H1 (cell line): ENCODE results near the gene AGXT2. TPM values are rescaled to one million over a fixed set of nuclear protein-coding genes. Genes with fewer than 3 reads are reported as not detected.

Experiments
- CTCF ChIA-PET: fragments of 300-600 bp; sonication (Branson Sonifier 250); formaldehyde crosslinking; loops from one replicate; lab custom pipeline; 2021; ENCODE audit not compliant: partially characterized antibody; lab: Charles Lee
- POLR2A ChIA-PET: fragments of 300-600 bp; sonication (Branson Sonifier 250); formaldehyde crosslinking; loops from one replicate; lab custom pipeline; 2021; ENCODE audit warnings: inconsistent platforms; ENCODE audit not compliant: partially characterized antibody; lab: Charles Lee
- DNase-seq, 2 experiments: peaks; one replicate each; pipeline versions ENCODE4 v3.0.0 to v3.0.0-alpha.2; 2010 to 2022; ENCODE audit warnings: low spot score in 2 of 2, low read depth in 1 of 2, mixed read lengths in 1 of 2
- FAIRE-seq: peaks from 2 replicates; lab custom pipeline; 2011; peaks lifted over from hg19 to GRCh38; lab: Jason Lieb, UNC
- H2AFZ ChIP-seq: 2 replicates; pipeline ENCODE4 v1.8.1; 2012; ENCODE audit warnings: low read length, inconsistent platforms
- H2AK5ac ChIP-seq: 2 replicates; pipeline ENCODE4 v1.6.1; 2013; ENCODE audit warnings: low read depth, low read length
- H2BK120ac ChIP-seq: replicated peaks from 2 replicates; pipeline ENCODE3; 2013; ENCODE audit warnings: low read depth, low read length, inconsistent platforms
- H2BK12ac ChIP-seq: 2 replicates; pipeline ENCODE4 v1.6.1; 2013; ENCODE audit warnings: low read depth, low read length
- H2BK15ac ChIP-seq: 2 replicates; pipeline ENCODE4 v1.6.1; 2013; ENCODE audit warnings: low read length
- H2BK20ac ChIP-seq: 2 replicates; pipeline ENCODE4 v1.6.1; 2013; ENCODE audit warnings: low read length
- H2BK5ac ChIP-seq: 2 replicates; pipeline ENCODE4 v1.6.1; 2013; ENCODE audit warnings: low read depth, low read length
- H3K14ac ChIP-seq: 2 replicates; pipeline ENCODE4 v1.6.1; 2013; ENCODE audit warnings: inconsistent platforms; ENCODE audit not compliant: insufficient read length
- H3K18ac ChIP-seq: 2 replicates; pipeline ENCODE4 v1.6.1; 2013; ENCODE audit warnings: low read length; ENCODE audit errors: extremely low read depth
- H3K23ac ChIP-seq: 2 replicates; pipeline ENCODE4 v1.6.1; 2013; ENCODE audit warnings: inconsistent platforms; ENCODE audit not compliant: insufficient read length
- H3K23me2 ChIP-seq: 2 replicates; pipeline ENCODE4 v1.6.1; 2013; ENCODE audit warnings: low read depth, low read length
- H3K27ac ChIP-seq: 2 replicates; pipeline ENCODE4 v1.6.1; 2011; ENCODE audit warnings: low read depth, low read length, inconsistent platforms
- H3K27me3 ChIP-seq, 4 experiments: replicated peaks in 1 of 4; 1 replicate in 1 of 4; 2 replicates in 3 of 4; pipeline versions ENCODE4 v1.6.1 to v1.8.1; 2011 to 2013; ENCODE audit warnings: low read length in 3 of 4, mild to moderate bottlenecking in 3 of 4, inconsistent platforms in 2 of 4, mixed read lengths in 2 of 4, moderate library complexity in 1 of 4; ENCODE audit not compliant: control insufficient read depth in 3 of 4, insufficient read depth in 3 of 4; ENCODE audit errors: extremely low read depth in 1 of 4
- H3K36me3 ChIP-seq, 4 experiments: 2 replicates each; pipeline versions ENCODE4 v1.6.1 to v1.8.1; 2011 to 2013; ENCODE audit warnings: mild to moderate bottlenecking in 4 of 4, low read length in 3 of 4, moderate library complexity in 2 of 4, control low read depth in 1 of 4, inconsistent platforms in 1 of 4; ENCODE audit not compliant: insufficient read depth in 4 of 4, control insufficient read depth in 2 of 4
- H3K4ac ChIP-seq: replicated peaks from 2 replicates; pipeline ENCODE3; 2013; ENCODE audit warnings: low read length, low read depth, mixed read lengths, inconsistent platforms; ENCODE audit not compliant: insufficient read length
- H3K4me1 ChIP-seq, 4 experiments: replicated peaks in 1 of 4; 1 replicate in 1 of 4; 2 replicates in 3 of 4; pipeline versions ENCODE4 v1.6.1 to v1.8.1; 2011 to 2013; ENCODE audit warnings: low read length in 3 of 4, inconsistent platforms in 2 of 4, mixed read lengths in 1 of 4; ENCODE audit not compliant: insufficient read depth in 4 of 4, control insufficient read depth in 3 of 4
- H3K4me2 ChIP-seq, 2 experiments: 2 replicates each; pipeline versions ENCODE4 v1.6.1 to v1.8.1; 2011 to 2013; ENCODE audit warnings: low read depth in 2 of 2, low read length in 2 of 2, control low read depth in 1 of 2, inconsistent platforms in 1 of 2, mild to moderate bottlenecking in 1 of 2; ENCODE audit not compliant: insufficient read depth in 1 of 2
- H3K4me3 ChIP-seq, 4 experiments: fragments of 200-600, 300-600 bp in 1 of 4; sonication (generic), shearing (Covaris generic), sonication (Bioruptor Twin) in 1 of 4; 2 replicates each; pipeline versions ENCODE4 v1.5.1 to v1.8.1; 2011 to 2016; ENCODE audit warnings: low read length in 4 of 4, low read depth in 3 of 4, control low read depth in 2 of 4, inconsistent platforms in 2 of 4, mild to moderate bottlenecking in 2 of 4, mixed read lengths in 1 of 4, moderate library complexity in 1 of 4; ENCODE audit not compliant: insufficient read depth in 2 of 4; ENCODE audit errors: extremely low read depth in 1 of 4
- H3K56ac ChIP-seq: replicated peaks from 2 replicates; pipeline ENCODE3; 2013; ENCODE audit warnings: low read depth, mild to moderate bottlenecking, mixed read lengths, low read length, inconsistent platforms; ENCODE audit not compliant: insufficient read length
- H3K79me1 ChIP-seq: 2 replicates; pipeline ENCODE4 v1.6.1; 2013; ENCODE audit warnings: low read depth, low read length, control low read depth
- H3K79me2 ChIP-seq, 2 experiments: 2 replicates each; pipeline versions ENCODE4 v1.6.1 to v1.8.1; 2012 to 2013; ENCODE audit warnings: low read length in 2 of 2, mild to moderate bottlenecking in 2 of 2, inconsistent platforms in 1 of 2; ENCODE audit not compliant: insufficient read depth in 2 of 2, control insufficient read depth in 1 of 2
- H3K9ac ChIP-seq, 4 experiments: replicated peaks in 1 of 4; 1 replicate in 1 of 4; 2 replicates in 3 of 4; pipeline versions ENCODE4 v1.6.1 to v1.8.1; 2011 to 2013; ENCODE audit warnings: low read depth in 3 of 4, low read length in 3 of 4, control low read depth in 2 of 4, mild to moderate bottlenecking in 2 of 4, moderate library complexity in 2 of 4, inconsistent platforms in 1 of 4; ENCODE audit errors: extremely low read depth in 1 of 4
- H3K9me3 ChIP-seq, 2 experiments: 2 replicates each; pipeline versions ENCODE4 v1.6.1 to v1.8.1; 2012 to 2013; ENCODE audit warnings: mild to moderate bottlenecking in 2 of 2, moderate library complexity in 2 of 2, control low read depth in 1 of 2, inconsistent platforms in 1 of 2, low read depth in 1 of 2, low read length in 1 of 2, mixed read lengths in 1 of 2; ENCODE audit not compliant: insufficient read depth in 2 of 2
- H4K20me1 ChIP-seq, 2 experiments: replicated peaks in 1 of 2; 2 replicates each; pipeline versions ENCODE3 to v1.8.1; 2011 to 2013; ENCODE audit warnings: inconsistent platforms in 2 of 2, low read length in 2 of 2, mild to moderate bottlenecking in 1 of 2; ENCODE audit not compliant: insufficient read depth in 2 of 2, control insufficient read depth in 1 of 2
- H4K5ac ChIP-seq: 2 replicates; pipeline ENCODE4 v1.6.1; 2013; ENCODE audit warnings: low read length, low read depth, mixed read lengths, inconsistent platforms; ENCODE audit not compliant: insufficient read length
- H4K8ac ChIP-seq: 2 replicates; pipeline ENCODE4 v1.8.0; 2013; ENCODE audit warnings: mild to moderate bottlenecking, moderate library complexity, low read length, inconsistent platforms; ENCODE audit not compliant: insufficient read depth; ENCODE audit errors: extremely low read depth
- H4K91ac ChIP-seq: replicated peaks from 2 replicates; pipeline ENCODE3; 2013; ENCODE audit warnings: low read length, mixed read lengths, inconsistent platforms; ENCODE audit not compliant: insufficient read length
- CBX5 ChIP-seq: fragments of 300-800, 300-1000 bp; sonication (generic); IDR thresholded peaks from 2 replicates; pipeline ENCODE4 v1.7.1; 2016; ENCODE audit warnings: antibody characterized with exemption, low read length, low read depth
- FOSL1 ChIP-seq: IDR thresholded peaks from 2 replicates; pipeline ENCODE4 v1.6.1; 2011; ENCODE audit warnings: mild to moderate bottlenecking, low read depth, low read length, moderate library complexity; ENCODE audit not compliant: insufficient read depth
- GTF2F1 ChIP-seq: IDR thresholded peaks from 2 replicates; pipeline ENCODE4 v1.6.1; 2012; ENCODE audit warnings: low read depth, low read length, improper control_type of control experiment, borderline replicate concordance
- JUND ChIP-seq: IDR thresholded peaks from 2 replicates; pipeline ENCODE4 v1.6.1; 2011; ENCODE audit warnings: mild to moderate bottlenecking, improper control_type of control experiment, low read length
- KDM1A ChIP-seq: fragments of 200-600, 300-600 bp; sonication (generic); IDR thresholded peaks from 2 replicates; pipeline ENCODE4 v1.7.1; 2016; ENCODE audit warnings: mild to moderate bottlenecking, low read length, borderline replicate concordance
- NANOG ChIP-seq: IDR thresholded peaks from 2 replicates; pipeline ENCODE4 v1.6.1; 2011; ENCODE audit warnings: low read length, low read depth, mild to moderate bottlenecking, inconsistent platforms; ENCODE audit not compliant: insufficient read depth, poor library complexity, severe bottlenecking
- PHF8 ChIP-seq: fragments of 200-600 bp; sonication (generic); conservative IDR thresholded peaks from 2 replicates; pipeline ENCODE4 v1.7.1; 2012; ENCODE audit warnings: low read depth, mild to moderate bottlenecking, inconsistent platforms, low read length, moderate library complexity
- RFX5 ChIP-seq: IDR thresholded peaks from 2 replicates; pipeline ENCODE4 v1.6.1; 2011; ENCODE audit warnings: low read depth, low read length, improper control_type of control experiment, borderline replicate concordance
- SIN3A ChIP-seq, 2 experiments: IDR thresholded peaks in 1 of 2; conservative IDR thresholded peaks in 1 of 2; 2 replicates each; pipeline ENCODE4 v1.6.1; 2011 to 2012; ENCODE audit warnings: low read length in 2 of 2, improper control_type of control experiment in 1 of 2, low read depth in 1 of 2, mild to moderate bottlenecking in 1 of 2
- SIX5 ChIP-seq: IDR thresholded peaks from 2 replicates; pipeline ENCODE4 v1.6.1; 2011; ENCODE audit warnings: mild to moderate bottlenecking, low read depth, low read length
- SP1 ChIP-seq: IDR thresholded peaks from 2 replicates; pipeline ENCODE4 v1.6.1; 2011; ENCODE audit warnings: low read depth, low read length
- TBP ChIP-seq: IDR thresholded peaks from 2 replicates; pipeline ENCODE4 v1.6.1; 2011; ENCODE audit warnings: low read depth, low read length, improper control_type of control experiment
- YY1 ChIP-seq: IDR thresholded peaks from 2 replicates; pipeline ENCODE4 v1.6.1; 2011; ENCODE audit warnings: low read depth, mild to moderate bottlenecking, low read length
- WGBS, 2 experiments: shearing (Covaris generic) in 1 of 2; methylation state at CpG; one replicate each; pipeline versions ENCODE4 v1.1.6 to v1.1.7; 2013 to 2015; ENCODE audit warnings: low lambda C conversion rate in 2 of 2, mixed read lengths in 2 of 2, inconsistent platforms in 1 of 2, low coverage in 1 of 2, missing lambda C conversion rate in 1 of 2; ENCODE audit not compliant: insufficient replicate concordance in 2 of 2, insufficient coverage in 1 of 2, insufficient read length in 1 of 2; ENCODE audit errors: extremely low coverage in 1 of 2, missing lambda C conversion rate in 1 of 2; 5-methylcytosine and 5-hydroxymethylcytosine counted together
- polyA plus RNA-seq, 7 experiments: library from polyadenylated mRNA; depleted of rRNA in 3 of 7; stranded (reverse) in 5 of 7; unstranded in 2 of 7; fragments of >200 nt in 5 of 7; fragments of 200-250 nt in 2 of 7; gene quantifications; 1 replicate in 5 of 7; 2 replicates in 1 of 7; 4 replicates in 1 of 7; pipeline versions ENCODE4 v1.2.1 to v1.2.3, GENCODE V29; 2011 to 2013; ENCODE audit warnings: missing spikeins in 2 of 7, mixed read lengths in 2 of 7
- total RNA-seq: library from RNA; stranded (reverse); fragmentation: NEBNext Ultra II Directional; extraction: Animal tissue kit (Norgen Biotek cat#: 25700); gene quantifications from 2 replicates; pipeline ENCODE4 v1.2.1, GENCODE V29; 2021
- TF ChIP-seq, protein P1 (sequence below): IDR thresholded peaks from 2 replicates; pipeline ENCODE4 v1.6.1; 2011; ENCODE audit warnings: low read length, improper control_type of control experiment

Gene AGXT2
- total and polyA plus RNA-seq, 2 of the 8 experiments (the other 6 are each of a cell fraction or from before 2014, with no cell fraction given): not detected

DNA sequence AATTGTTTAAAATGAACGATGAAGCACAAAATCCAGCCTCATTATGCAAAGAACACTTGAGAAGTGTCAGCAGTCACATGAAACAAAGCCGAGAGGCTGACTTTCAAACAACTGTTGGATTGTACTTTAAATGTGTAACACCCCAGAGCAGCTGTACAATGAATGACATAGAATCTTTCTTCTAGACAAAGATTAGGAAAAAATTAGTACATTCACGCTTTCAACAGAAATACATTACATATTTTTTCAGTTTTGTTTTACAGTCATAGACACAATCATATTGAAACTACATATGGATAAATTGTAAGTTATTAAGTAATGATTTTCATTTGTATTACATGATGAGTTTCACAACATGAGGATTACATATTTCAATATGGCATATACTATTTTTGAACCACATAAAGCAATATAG lies 10.6 kb upstream of the AGXT2 start:
- H3K4me1 ChIP-seq: peaks cover 0 to 3% (median 0%) of the 10 kb centered on the region in 4 experiments; a peak in 1 of 7 replicates
- FAIRE-seq (no peak), DNase-seq (no peak)
- WGBS, 2 experiments: 88% methylated on average over 3 of the region's 3 CpGs; no CpG with 5 or more reads in 1 of the 2 experiments
- ChIA-PET POLR2A (no interaction called here), CTCF (no interaction called here)
- no peak overlapping the region for H3K27ac ChIP-seq
- H2BK5ac ChIP-seq: no peak overlapping the region
- no peaks in the 10 kb centered on the region for H3K36me3 ChIP-seq
- H3K79me1 ChIP-seq: no peaks in the 10 kb centered on the region
- H3K79me2 ChIP-seq: no peaks in the 10 kb centered on the region
- no peaks in the 10 kb centered on the region for H4K20me1 ChIP-seq
- no peaks in the 10 kb centered on the region for H3K23me2 ChIP-seq
- no peak overlapping the region for H2BK20ac ChIP-seq
- no peak overlapping the region for H3K4ac ChIP-seq
- no peak overlapping the region for H3K4me2 ChIP-seq
- H2BK120ac ChIP-seq: no peak overlapping the region
- no peak overlapping the region for H2AFZ ChIP-seq
- no peak overlapping the region for H2BK15ac ChIP-seq
- H3K27me3 ChIP-seq: no peaks in the 10 kb centered on the region
- H2AK5ac ChIP-seq: no peak overlapping the region
- H4K5ac ChIP-seq: no peak overlapping the region
- H3K23ac ChIP-seq: no peak overlapping the region
- H3K14ac ChIP-seq: no peak overlapping the region
- no peak overlapping the region for H3K4me3 ChIP-seq
- H3K56ac ChIP-seq: no peak overlapping the region
- H4K8ac ChIP-seq: no peak overlapping the region
- no peak overlapping the region for H4K91ac ChIP-seq
- no peak overlapping the region for H2BK12ac ChIP-seq
- no peak overlapping the region for H3K9ac ChIP-seq
- no peak overlapping the region for H3K18ac ChIP-seq
- no peaks in the 10 kb centered on the region for H3K9me3 ChIP-seq
- no peak for TF ChIP-seq JUND
- TF ChIP-seq YY1: no peak
- TF ChIP-seq KDM1A: no peak
- no peak for TF ChIP-seq GTF2F1
- TF ChIP-seq PHF8: no peak
- no peak for TF ChIP-seq SIX5
- TF ChIP-seq NANOG: no peak
- TF ChIP-seq CBX5: no peak
- TF ChIP-seq, protein P1, sequence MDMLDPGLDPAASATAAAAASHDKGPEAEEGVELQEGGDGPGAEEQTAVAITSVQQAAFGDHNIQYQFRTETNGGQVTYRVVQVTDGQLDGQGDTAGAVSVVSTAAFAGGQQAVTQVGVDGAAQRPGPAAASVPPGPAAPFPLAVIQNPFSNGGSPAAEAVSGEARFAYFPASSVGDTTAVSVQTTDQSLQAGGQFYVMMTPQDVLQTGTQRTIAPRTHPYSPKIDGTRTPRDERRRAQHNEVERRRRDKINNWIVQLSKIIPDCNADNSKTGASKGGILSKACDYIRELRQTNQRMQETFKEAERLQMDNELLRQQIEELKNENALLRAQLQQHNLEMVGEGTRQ: no peak
- no peak for TF ChIP-seq SP1
- no peak for TF ChIP-seq FOSL1
- TF ChIP-seq TBP: no peak
- TF ChIP-seq RFX5: no peak
- no peak for TF ChIP-seq SIN3A (conservative IDR thresholded peaks at IDR 0.05 in 1 of 2, IDR thresholded peaks at IDR 0.05 in 1 of 2; ENCODE audit: low read depth in 1 of 2, low read length in 2 of 2)
